Measurements from ENCODE around the gene LRP8.

- TF ChIP-seq EZH2 (IDR thresholded peaks at IDR 0.05; ENCODE audit: low read depth, unreplicated experiment) (no peak), EZH2phosphoT487 (IDR thresholded peaks at IDR 0.05; ENCODE audit: unreplicated experiment) (no peak), CREB1 (CRISPR knock-in tag; IDR thresholded peaks at IDR 0.05; ENCODE audit: low read depth) (peak; percentile 99), POLR2AphosphoS5 (IDR thresholded peaks at IDR 0.05; ENCODE audit: low read depth) (peak; percentile 71), STAT1 (IDR thresholded peaks at IDR 0.05; ENCODE audit: unreplicated experiment) (no peak), ZNF331 (CRISPR knock-in tag; IDR thresholded peaks at IDR 0.05; ENCODE audit: low read depth) (no peak), REST (IDR thresholded peaks at IDR 0.05; ENCODE audit: unreplicated experiment) (no peak), JUNB (IDR thresholded peaks at IDR 0.05; ENCODE audit: unreplicated experiment) (no peak), ZNF114 (CRISPR knock-in tag; IDR thresholded peaks at IDR 0.05) (no peak), NANOG (IDR thresholded peaks at IDR 0.05; ENCODE audit: borderline replicate concordance) (no peak)
- TF ChIP-seq, protein P1, sequence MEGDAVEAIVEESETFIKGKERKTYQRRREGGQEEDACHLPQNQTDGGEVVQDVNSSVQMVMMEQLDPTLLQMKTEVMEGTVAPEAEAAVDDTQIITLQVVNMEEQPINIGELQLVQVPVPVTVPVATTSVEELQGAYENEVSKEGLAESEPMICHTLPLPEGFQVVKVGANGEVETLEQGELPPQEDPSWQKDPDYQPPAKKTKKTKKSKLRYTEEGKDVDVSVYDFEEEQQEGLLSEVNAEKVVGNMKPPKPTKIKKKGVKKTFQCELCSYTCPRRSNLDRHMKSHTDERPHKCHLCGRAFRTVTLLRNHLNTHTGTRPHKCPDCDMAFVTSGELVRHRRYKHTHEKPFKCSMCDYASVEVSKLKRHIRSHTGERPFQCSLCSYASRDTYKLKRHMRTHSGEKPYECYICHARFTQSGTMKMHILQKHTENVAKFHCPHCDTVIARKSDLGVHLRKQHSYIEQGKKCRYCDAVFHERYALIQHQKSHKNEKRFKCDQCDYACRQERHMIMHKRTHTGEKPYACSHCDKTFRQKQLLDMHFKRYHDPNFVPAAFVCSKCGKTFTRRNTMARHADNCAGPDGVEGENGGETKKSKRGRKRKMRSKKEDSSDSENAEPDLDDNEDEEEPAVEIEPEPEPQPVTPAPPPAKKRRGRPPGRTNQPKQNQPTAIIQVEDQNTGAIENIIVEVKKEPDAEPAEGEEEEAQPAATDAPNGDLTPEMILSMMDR (conservative IDR thresholded peaks at IDR 0.05; ENCODE audit: low read depth in 2 of 2): no peak
- TF ChIP-seq, protein P2, sequence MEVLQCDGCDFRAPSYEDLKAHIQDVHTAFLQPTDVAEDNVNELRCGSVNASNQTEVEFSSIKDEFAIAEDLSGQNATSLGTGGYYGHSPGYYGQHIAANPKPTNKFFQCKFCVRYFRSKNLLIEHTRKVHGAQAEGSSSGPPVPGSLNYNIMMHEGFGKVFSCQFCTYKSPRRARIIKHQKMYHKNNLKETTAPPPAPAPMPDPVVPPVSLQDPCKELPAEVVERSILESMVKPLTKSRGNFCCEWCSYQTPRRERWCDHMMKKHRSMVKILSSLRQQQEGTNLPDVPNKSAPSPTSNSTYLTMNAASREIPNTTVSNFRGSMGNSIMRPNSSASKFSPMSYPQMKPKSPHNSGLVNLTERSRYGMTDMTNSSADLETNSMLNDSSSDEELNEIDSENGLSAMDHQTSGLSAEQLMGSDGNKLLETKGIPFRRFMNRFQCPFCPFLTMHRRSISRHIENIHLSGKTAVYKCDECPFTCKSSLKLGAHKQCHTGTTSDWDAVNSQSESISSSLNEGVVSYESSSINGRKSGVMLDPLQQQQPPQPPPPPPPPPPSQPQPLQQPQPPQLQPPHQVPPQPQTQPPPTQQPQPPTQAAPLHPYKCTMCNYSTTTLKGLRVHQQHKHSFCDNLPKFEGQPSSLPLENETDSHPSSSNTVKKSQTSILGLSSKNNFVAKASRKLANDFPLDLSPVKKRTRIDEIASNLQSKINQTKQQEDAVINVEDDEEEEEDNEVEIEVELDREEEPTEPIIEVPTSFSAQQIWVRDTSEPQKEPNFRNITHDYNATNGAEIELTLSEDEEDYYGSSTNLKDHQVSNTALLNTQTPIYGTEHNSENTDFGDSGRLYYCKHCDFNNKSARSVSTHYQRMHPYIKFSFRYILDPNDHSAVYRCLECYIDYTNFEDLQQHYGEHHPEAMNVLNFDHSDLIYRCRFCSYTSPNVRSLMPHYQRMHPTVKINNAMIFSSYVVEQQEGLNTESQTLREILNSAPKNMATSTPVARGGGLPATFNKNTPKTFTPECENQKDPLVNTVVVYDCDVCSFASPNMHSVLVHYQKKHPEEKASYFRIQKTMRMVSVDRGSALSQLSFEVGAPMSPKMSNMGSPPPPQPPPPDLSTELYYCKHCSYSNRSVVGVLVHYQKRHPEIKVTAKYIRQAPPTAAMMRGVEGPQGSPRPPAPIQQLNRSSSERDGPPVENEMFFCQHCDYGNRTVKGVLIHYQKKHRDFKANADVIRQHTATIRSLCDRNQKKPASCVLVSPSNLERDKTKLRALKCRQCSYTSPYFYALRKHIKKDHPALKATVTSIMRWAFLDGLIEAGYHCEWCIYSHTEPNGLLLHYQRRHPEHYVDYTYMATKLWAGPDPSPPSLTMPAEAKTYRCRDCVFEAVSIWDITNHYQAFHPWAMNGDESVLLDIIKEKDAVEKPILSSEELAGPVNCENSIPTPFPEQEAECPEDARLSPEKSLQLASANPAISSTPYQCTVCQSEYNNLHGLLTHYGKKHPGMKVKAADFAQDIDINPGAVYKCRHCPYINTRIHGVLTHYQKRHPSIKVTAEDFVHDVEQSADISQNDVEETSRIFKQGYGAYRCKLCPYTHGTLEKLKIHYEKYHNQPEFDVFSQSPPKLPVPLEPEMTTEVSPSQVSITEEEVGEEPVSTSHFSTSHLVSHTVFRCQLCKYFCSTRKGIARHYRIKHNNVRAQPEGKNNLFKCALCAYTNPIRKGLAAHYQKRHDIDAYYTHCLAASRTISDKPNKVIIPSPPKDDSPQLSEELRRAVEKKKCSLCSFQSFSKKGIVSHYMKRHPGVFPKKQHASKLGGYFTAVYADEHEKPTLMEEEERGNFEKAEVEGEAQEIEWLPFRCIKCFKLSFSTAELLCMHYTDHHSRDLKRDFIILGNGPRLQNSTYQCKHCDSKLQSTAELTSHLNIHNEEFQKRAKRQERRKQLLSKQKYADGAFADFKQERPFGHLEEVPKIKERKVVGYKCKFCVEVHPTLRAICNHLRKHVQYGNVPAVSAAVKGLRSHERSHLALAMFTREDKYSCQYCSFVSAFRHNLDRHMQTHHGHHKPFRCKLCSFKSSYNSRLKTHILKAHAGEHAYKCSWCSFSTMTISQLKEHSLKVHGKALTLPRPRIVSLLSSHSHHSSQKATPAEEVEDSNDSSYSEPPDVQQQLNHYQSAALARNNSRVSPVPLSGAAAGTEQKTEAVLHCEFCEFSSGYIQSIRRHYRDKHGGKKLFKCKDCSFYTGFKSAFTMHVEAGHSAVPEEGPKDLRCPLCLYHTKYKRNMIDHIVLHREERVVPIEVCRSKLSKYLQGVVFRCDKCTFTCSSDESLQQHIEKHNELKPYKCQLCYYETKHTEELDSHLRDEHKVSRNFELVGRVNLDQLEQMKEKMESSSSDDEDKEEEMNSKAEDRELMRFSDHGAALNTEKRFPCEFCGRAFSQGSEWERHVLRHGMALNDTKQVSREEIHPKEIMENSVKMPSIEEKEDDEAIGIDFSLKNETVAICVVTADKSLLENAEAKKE (CRISPR knock-in tag; IDR thresholded peaks at IDR 0.05): no peak
- TF ChIP-seq, protein P3, sequence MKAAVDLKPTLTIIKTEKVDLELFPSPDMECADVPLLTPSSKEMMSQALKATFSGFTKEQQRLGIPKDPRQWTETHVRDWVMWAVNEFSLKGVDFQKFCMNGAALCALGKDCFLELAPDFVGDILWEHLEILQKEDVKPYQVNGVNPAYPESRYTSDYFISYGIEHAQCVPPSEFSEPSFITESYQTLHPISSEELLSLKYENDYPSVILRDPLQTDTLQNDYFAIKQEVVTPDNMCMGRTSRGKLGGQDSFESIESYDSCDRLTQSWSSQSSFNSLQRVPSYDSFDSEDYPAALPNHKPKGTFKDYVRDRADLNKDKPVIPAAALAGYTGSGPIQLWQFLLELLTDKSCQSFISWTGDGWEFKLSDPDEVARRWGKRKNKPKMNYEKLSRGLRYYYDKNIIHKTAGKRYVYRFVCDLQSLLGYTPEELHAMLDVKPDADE (IDR thresholded peaks at IDR 0.05): peak; percentile 79
Observed at GRCh38 chr1:53238197-53239155, 89.4 kb downstream of the LRP8 start, which contains the start of gene MAGOH.
